GM18511 (cell line): ENCODE data around the gene SPTLC2.
A peak's percentile ranks its signal among the peaks of the same experiment; 100 is the strongest.
"Not testable (repeated sequence)": the region's sequence is repeated elsewhere in the genome, so short reads cannot be mapped to it uniquely, and the experiment has no call there.

ENCODE experiments used
- ATAC-seq: cut with Tn5 transposase; IDR thresholded peaks from one replicate; pipeline ENCODE4 v1.9.1; 2021; ENCODE audit warnings: mild to moderate bottlenecking, moderate library complexity; ENCODE audit not compliant: unreplicated experiment

The SPTLC2 gene

GRCh38 chr14:77616454-77617229 is at the start of gene SPTLC2:
SPTLC2 (minus strand) TSS chr14:77616637; CDS start chr14:77616579, 58 bp downstream.
- ATAC-seq: peak; percentile 96

DNA sequence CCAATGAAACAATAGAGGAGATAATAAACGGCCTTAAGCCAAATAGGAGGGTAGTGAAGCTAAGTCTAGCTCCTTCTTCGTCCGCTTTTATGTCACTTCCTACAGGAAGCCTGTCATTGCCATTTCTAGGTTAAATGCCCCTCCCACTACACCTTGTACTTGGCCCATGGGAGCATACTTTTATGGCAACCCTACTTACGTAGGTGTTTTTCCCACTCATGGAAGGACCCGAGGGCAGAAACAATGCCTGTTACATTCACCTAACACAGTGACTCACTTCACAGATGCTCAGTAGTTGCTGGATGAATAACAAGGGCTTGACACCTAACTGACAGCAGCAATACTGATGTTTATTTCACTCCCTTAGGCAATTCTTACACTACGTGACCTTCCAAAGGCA is 46.9 kb upstream of the SPTLC2 start:
- no peak for ATAC-seq

GRCh38 chr14:77661562-77661961 is 45.1 kb upstream of the SPTLC2 start:
- not testable (repeated sequence) for ATAC-seq

- no peak for ATAC-seq
Measured at GRCh38 chr14:77660754-77661153, 44.3 kb upstream of the SPTLC2 start.

GRCh38 chr14:77659831-77660230 is 43.4 kb upstream of the SPTLC2 start:
- ATAC-seq: no peak

DNA sequence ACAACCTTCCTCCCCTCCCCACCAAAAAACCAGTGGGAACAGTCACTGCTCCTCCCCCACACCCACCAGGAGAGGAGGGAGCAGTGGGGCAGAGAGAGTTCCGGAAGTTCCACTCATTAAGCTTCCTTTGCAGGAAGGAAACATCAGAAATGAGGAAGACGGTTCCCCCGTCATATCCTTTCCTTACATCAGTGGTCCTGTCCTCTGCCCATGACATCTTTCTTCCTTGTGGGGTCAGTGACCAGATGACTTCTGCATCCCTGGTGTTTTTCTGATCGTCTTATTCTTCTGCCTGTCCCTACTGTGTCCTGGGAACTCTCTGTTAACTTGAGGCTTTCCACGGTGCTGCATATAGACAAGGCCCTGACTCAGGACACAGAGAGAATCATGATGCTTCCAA is 40.8 kb upstream of the SPTLC2 start:
- no peak for ATAC-seq

- no peak for ATAC-seq
Measured at GRCh38 chr14:77654001-77654441, 37.6 kb upstream of the SPTLC2 start.

GRCh38 chr14:77649326-77649725 is 32.9 kb upstream of the SPTLC2 start:
- no peak for ATAC-seq

DNA sequence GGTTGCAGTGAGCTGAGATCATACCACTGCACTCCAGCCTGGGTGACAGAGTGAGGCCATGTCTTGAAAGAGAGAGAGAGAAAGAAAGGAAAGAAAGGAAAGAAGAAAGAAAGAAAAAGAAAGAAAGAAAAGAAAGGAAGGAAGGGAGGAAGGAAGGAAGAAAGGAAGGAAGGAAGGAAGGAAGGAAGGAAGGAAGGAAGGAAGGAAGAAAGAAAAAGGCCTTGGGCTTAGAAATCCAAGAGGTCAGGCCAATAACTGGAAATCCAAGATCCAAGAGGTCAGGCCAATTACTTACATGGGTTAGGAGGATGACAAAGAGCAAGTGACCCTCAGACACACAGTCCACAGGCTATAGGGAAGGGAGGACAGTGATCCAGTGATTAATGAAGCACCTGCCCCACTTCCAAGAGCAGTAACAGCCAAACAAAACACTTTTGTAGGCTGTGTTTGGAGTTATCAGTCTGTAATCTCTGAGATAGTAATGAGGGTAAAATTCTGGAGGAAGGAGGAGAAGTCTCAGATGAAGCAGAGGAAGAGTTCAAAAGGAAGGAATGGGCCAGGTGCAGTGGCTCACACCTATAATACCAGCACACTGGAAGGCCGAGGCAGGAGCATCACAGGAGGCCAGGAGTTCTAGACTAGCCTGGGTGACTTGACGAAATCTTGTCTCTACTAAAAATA is 32.2 kb upstream of the SPTLC2 start:
- ATAC-seq: no peak

DNA sequence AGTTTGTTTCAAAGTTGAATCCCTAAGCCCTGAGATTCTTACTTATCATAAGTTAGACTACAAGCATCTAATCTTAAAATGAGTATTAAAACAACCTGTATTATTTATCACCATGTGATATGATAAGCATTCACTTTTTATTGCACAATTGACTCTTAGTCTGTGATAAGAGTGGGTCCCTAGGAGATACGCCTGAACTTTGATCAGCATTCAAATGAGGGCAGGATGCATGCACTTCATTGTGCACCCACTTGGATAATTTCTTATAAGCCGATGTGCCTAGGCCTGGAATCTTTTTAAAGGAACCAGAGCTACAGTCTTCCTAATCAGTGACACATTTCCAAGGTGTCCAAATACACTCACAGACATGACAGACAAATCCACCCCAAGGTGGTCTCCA is 31.4 kb upstream of the SPTLC2 start:
- no peak for ATAC-seq

DNA sequence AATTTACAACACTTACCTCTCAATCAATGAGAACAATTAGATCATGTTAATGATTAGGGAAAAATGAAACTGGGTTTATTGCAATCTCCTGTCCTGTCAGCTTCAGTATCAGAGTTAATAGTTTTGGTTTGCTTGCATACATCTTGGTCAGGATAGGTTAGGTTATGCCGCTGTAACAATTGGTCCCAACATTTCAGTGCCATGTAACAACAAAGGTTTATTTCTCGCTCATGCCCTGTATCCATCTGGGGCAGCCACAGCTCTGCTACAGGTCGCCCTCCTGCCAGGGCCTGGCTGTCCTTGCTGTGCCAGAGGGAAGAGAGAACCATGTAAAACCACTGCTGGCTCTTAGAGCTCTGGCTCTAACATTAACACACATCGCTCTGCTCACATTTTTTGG is 30.5 kb upstream of the SPTLC2 start:
- ATAC-seq: no peak

- no peak for ATAC-seq
Measured at GRCh38 chr14:77645520-77646230, 29.2 kb upstream of the SPTLC2 start.

GRCh38 chr14:77642407-77642806 is 26.0 kb upstream of the SPTLC2 start:
- ATAC-seq: no peak

DNA sequence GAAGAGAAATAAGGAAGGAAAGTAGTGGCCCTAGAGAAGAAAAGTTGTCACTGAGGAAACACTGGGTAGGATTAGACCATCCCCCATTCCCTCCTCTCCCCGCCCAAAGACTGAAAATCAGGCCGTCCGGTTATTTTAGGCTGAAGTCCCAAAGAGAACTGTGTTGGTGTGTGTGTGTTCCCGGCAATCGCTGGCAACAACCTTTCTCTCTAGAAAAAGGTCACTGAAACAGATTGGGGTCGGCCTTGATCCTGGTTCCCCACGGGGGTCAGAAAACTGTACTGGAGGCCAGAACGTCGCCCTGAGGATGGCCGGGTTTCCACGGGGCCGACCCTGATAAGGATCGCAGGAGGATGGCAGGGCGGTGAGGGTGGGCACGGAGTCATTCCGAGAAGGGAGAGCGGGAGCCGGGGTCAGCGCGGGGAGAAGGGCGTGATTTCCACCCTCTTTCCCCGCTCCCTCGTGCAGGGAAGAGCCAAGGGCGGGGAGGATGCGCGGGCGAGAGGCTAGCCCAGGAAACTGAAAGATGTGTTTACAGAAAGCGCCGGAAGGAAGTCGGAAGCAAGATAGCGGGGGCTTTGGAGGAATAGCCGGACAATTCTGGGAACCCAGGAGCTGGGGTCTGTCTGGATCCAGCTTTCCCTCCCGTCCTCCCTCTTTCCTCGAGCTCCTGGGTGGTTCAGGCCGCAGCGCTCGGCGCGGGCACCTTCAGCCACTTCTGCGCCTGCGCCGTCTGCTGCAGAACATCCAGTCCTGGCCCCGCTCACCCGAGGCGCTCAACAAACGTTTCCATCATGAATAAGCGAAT is 25.3 kb upstream of the SPTLC2 start:
- peak; percentile 62 for ATAC-seq

GRCh38 chr14:77640756-77641533 is 24.5 kb upstream of the SPTLC2 start:
- peak; percentile 12 for ATAC-seq

GRCh38 chr14:77638771-77639171 is 22.3 kb upstream of the SPTLC2 start:
- no peak for ATAC-seq

- ATAC-seq: not testable (repeated sequence)
Measured at GRCh38 chr14:77635869-77636268, 19.4 kb upstream of the SPTLC2 start.

DNA sequence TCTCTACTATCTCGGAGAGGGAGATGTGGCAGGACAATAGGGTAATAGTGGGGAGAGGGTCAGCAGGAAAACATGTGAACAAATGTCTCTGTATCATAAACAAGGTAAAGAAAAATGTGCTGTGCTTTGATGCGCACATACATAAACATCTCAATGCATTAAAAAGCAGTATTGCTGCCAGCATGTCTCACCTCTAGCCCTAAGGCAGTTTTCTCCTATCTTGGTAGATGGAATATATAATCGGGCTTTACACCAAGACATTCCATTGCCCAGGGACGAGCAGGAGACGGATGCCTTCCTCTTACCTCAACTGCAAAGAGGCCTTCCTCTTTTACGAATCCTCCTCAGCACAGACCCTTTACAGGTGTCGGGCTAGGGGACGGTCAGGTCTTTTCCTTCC is 19.0 kb upstream of the SPTLC2 start:
- not testable (repeated sequence) for ATAC-seq

DNA sequence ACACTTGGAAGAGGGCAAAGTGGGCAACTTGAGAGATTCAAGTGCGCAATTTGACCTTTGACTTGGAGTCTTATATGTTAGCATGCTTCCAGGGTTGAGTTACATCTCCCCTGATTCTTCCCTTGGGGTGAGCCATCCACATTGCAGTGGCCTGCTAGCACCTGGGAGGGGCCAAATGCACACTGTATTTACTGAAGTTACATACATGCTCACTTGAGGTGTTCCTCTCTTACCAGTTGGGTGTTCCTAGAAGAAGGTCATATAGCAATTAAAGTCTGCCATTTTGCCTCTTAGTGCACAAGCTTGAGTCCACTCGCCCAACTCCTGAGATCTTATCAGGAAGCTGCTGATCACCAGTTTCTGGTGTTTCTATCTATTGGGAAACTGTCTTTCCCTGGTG is 13.7 kb upstream of the SPTLC2 start:
- ATAC-seq: no peak

DNA sequence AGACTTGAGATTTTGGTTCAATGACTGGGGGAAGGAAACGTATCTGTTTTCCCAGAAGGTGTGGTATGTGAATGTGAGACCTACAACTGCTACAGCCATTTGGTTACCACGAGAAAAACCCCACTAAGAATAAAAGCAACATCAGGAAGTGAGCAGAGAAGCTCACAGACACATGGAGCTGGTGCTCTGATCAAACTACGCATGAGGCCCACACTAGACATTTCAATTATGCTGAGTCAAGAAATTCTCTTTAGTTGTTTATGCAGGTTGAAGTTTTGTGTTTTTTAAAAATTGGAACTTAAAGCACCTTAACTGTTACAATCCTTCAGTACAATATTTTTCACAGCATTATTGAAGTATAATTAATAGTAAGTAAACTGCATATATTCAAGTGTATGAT is 8.9 kb upstream of the SPTLC2 start:
- ATAC-seq: no peak
